ENCODE data around the gene BRK1. TPM values are rescaled to one million over a fixed set of nuclear protein-coding genes. Genes with fewer than 3 reads are reported as not detected.

The BRK1 gene
- total and polyA plus RNA-seq, 4 donors, result 108 to 184 (median 124) TPM

- Histone ChIP-seq H3K27ac (ENCODE audit: low read depth in 1 of 2, low read length in 1 of 2) (no peak overlapping the region), H3K9ac (ENCODE audit: insufficient read depth in 1 of 2, low read length in 2 of 2) (no peak overlapping the region), H3K9me3 (ENCODE audit: control insufficient read depth in 4 of 4, insufficient read depth in 3 of 4, low read length in 3 of 4) (peaks cover 0 to 4% (median 0%) of the 10 kb centered on the region in 4 donors), H3K4me1 (ENCODE audit: control insufficient read depth in 5 of 5, insufficient read depth in 5 of 5, low read length in 5 of 5) (peaks cover 0 to 10% (median 0%) of the 10 kb centered on the region in 5 donors), H3K36me3 (ENCODE audit: control insufficient read depth in 4 of 4, insufficient read depth in 4 of 4, low read length in 4 of 4) (peaks cover 0 to 1% (median 0%) of the 10 kb centered on the region in 4 donors), H3K4me3 (no peak overlapping the region), H3K27me3 (ENCODE audit: control insufficient read depth in 3 of 3, insufficient read depth in 3 of 3, low read length in 2 of 3) (no peaks in the 10 kb centered on the region)
- TF ChIP-seq CTCF (IDR thresholded peaks at IDR 0.05; ENCODE audit: control extremely low read depth, extremely low read depth), result no peak
- 67 to 83% methylated on average over 8 of the region's 8 CpGs for WGBS, 2 donors
- no peak for ATAC-seq (ENCODE audit: insufficient read depth, low FRiP score)
- DNase-seq, result no peak
These were observed 53.6 kb downstream of the BRK1 start for GRCh38 chr3:10169000-10169496.

DNA sequence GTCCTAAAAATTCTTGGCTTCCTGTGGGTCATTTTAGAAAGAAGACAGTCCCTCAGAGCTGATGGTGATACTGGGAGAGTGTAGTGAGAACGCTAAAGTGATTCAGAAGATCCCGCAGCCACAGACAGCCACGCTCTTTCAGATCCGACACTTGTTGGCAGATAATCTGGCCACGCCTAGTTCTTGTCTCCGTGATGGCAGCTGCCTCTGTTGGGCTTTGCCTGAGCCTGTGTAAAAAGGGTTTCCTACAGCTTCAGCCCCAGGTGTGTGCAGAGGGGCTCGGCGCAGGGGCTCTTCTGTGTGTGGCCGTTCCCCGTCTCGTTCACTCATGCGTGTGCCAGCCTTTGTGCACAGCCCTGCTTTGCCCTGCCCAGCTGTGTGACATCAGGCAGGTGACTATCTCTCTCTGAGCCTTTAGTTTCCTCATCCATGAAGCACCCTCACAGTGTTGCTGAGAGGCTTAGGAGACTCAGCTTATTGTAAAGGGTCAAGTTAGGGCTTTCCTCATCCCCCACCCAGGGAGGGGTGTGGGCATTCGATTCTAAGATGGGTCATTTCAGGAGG, 55.5 kb downstream of the BRK1 start:
- Histone ChIP-seq H3K4me1 (ENCODE audit: control insufficient read depth in 5 of 5, insufficient read depth in 5 of 5, low read length in 5 of 5) (peaks cover 0 to 9% (median 0%) of the 10 kb centered on the region in 5 donors), H3K27me3 (ENCODE audit: control insufficient read depth in 3 of 3, insufficient read depth in 3 of 3, low read length in 2 of 3) (no peaks in the 10 kb centered on the region), H3K36me3 (ENCODE audit: control insufficient read depth in 4 of 4, insufficient read depth in 4 of 4, low read length in 4 of 4) (peaks cover 0 to 1% (median 0%) of the 10 kb centered on the region in 4 donors), H3K27ac (ENCODE audit: low read depth in 1 of 2, low read length in 1 of 2) (no peak overlapping the region), H3K9me3 (ENCODE audit: control insufficient read depth in 4 of 4, insufficient read depth in 3 of 4, low read length in 3 of 4) (peaks cover 0 to 4% (median 0%) of the 10 kb centered on the region in 4 donors), H3K4me3 (no peak overlapping the region), H3K9ac (ENCODE audit: insufficient read depth in 1 of 2, low read length in 2 of 2) (no peak overlapping the region)
- DNase-seq, result no peak
- WGBS, 2 donors, result 80 to 86% methylated on average over 13 of the region's 13 CpGs
- no peak for ATAC-seq (ENCODE audit: insufficient read depth, low FRiP score)
- TF ChIP-seq CTCF (IDR thresholded peaks at IDR 0.05; ENCODE audit: control extremely low read depth, extremely low read depth), result no peak

DNA sequence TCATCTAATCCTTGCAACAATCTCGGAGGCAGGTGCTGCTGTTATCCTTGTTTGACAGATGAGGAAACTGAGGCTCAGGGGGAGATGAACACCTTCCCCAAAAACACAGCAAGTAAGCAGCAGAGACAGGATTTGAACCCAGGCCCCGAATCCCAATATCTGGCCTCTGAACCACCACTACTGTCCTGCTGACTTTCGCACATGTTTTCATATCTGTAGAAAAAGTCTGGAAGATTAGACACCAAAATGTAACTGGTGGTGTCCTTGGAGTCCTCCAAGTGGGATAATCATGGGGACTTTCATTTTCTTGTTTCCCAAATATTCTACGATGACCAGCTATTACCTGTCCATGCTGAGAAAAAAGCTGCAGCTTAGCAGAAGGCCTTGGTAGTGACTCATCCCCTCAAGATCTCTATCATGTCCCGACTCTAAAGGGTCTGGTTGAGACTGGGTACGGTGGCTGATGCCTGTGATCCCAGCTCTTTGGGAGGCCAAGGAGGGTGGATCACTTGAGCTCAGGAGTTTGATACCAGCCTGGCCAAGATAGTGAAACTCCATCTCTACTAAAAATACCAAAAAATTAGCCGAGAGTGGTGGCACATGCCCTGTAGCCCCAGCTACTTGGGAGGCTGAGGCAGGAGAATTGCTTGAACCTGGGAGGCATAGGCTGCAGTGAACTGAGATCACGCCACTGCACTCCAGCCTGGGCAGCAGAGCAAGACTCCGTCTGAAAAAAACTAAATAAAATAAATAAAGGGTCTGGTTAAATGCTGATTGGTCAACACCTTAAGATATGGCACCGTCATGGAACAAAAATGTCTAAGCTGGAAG, 57.8 kb downstream of the BRK1 start:
- no peak for TF ChIP-seq CTCF (IDR thresholded peaks at IDR 0.05; ENCODE audit: control extremely low read depth, extremely low read depth)
- no peak for ATAC-seq (ENCODE audit: insufficient read depth, low FRiP score)
- peaks cover 0 to 10% (median 0%) of the 10 kb centered on the region in 4 donors for H3K36me3 ChIP-seq (ENCODE audit: control insufficient read depth in 4 of 4, insufficient read depth in 4 of 4, low read length in 4 of 4)
- no peak overlapping the region for H3K4me3 ChIP-seq
- H3K9ac ChIP-seq (ENCODE audit: insufficient read depth in 1 of 2, low read length in 2 of 2), result no peak overlapping the region
- peaks cover 0 to 4% (median 0%) of the 10 kb centered on the region in 4 donors for H3K9me3 ChIP-seq (ENCODE audit: control insufficient read depth in 4 of 4, insufficient read depth in 3 of 4, low read length in 3 of 4)
- peaks cover 0 to 9% (median 0%) of the 10 kb centered on the region in 5 donors for H3K4me1 ChIP-seq (ENCODE audit: control insufficient read depth in 5 of 5, insufficient read depth in 5 of 5, low read length in 5 of 5)
- H3K27ac ChIP-seq (ENCODE audit: low read depth in 1 of 2, low read length in 1 of 2), result peak overlapping the region in 1 of 2 donors; percentile 35
- H3K27me3 ChIP-seq (ENCODE audit: control insufficient read depth in 3 of 3, insufficient read depth in 3 of 3, low read length in 2 of 3), result no peaks in the 10 kb centered on the region
- no peak for DNase-seq
- 82 to 85% methylated on average over 10 of the region's 10 CpGs for WGBS, 2 donors
